ENCODE measurements around the gene KLRC3. TPM values are rescaled to one million over a fixed set of nuclear protein-coding genes. Genes with fewer than 3 reads are reported as not detected.
"Not testable (repeated sequence)": the region's sequence is repeated elsewhere in the genome, so short reads cannot be mapped to it uniquely, and the experiment has no call there.

KLRC3 gene
- total RNA-seq, 1 experiment from 2014 or later: not detected

DNA sequence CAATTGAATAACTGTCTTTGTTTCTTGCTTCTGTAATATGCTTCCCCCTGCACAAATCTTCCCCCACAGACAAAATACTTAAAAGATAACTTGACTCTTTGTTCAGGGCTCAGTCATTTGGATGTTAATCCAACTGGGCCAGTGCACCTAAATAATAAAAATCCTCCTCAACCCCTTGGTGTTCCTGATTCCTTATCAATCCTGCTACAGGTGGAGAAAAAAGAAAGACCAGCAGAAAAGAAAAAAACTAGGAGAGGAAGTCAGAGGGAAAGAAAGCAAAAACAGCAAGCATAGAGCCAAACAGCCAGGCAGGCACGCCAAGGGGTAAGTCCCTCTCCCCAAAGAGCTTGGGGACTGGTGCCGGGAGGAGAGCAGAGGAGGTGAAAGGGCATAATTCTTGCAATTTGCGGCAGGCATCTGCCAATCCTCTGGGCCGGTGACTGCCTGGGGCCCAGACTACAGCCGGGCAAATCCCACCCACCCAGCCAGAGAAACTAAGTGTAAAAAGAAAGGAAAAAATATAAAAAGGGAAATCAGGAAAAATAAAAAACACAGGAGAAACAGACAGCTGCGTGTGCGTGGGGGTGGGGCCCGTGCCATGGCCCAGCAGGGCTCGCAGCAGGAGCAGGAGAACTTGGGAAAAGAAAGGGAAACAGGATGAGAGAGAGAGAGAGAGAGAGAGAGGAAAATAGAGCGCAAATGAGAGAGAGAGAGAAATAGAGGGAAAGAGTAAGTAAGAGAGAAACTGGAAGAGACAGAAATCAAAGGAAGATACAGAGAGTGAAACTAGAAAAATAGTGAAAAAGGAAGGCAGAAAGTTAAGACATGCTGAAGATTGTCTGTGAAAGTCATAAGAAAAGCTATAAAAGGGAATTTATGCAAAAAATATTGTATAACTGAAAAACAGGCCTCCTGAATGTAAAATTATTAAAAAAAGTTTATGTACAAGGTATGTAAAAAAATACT is 51.9 kb downstream of the KLRC3 start:
- DNase-seq: no peak
- H3K4me3 ChIP-seq: no peak overlapping the region
- H3K36me3 ChIP-seq: no peaks in the 10 kb centered on the region
- no peak overlapping the region for H3K27ac ChIP-seq
- H3K9me3 ChIP-seq (replicated peaks): no peaks in the 10 kb centered on the region
- peaks cover 6% of the 10 kb centered on the region; the same call in 1 of the 2 replicates for H3K4me1 ChIP-seq
- H3K27me3 ChIP-seq: no peaks in the 10 kb centered on the region

GRCh38 chr12:10367714-10368113 is 52.7 kb downstream of the KLRC3 start:
- H3K27me3 ChIP-seq; H3K9me3 ChIP-seq (replicated peaks); H3K4me1 ChIP-seq; H3K36me3 ChIP-seq; DNase-seq; H3K4me3 ChIP-seq; H3K27ac ChIP-seq: not testable (repeated sequence)

GRCh38 chr12:10366875-10367274 is 53.5 kb downstream of the KLRC3 start:
- H3K4me3 ChIP-seq: no peak overlapping the region
- DNase-seq: no peak

GRCh38 chr12:10365696-10366405 is 54.5 kb downstream of the KLRC3 start:
- Histone ChIP-seq H3K4me3 (peak overlapping the region; percentile 62), H3K27ac (no peak overlapping the region)
- no peak for DNase-seq

More at GRCh38 chr12:10366875-10367274, 53.5 kb downstream of the KLRC3 start:
- Histone ChIP-seq H3K9me3 (replicated peaks) (no peaks in the 10 kb centered on the region), H3K4me1 (peaks cover 6% of the 10 kb centered on the region; the same call in 1 of the 2 replicates), H3K36me3 (no peaks in the 10 kb centered on the region), H3K27me3 (no peaks in the 10 kb centered on the region), H3K27ac (no peak overlapping the region)

DNA sequence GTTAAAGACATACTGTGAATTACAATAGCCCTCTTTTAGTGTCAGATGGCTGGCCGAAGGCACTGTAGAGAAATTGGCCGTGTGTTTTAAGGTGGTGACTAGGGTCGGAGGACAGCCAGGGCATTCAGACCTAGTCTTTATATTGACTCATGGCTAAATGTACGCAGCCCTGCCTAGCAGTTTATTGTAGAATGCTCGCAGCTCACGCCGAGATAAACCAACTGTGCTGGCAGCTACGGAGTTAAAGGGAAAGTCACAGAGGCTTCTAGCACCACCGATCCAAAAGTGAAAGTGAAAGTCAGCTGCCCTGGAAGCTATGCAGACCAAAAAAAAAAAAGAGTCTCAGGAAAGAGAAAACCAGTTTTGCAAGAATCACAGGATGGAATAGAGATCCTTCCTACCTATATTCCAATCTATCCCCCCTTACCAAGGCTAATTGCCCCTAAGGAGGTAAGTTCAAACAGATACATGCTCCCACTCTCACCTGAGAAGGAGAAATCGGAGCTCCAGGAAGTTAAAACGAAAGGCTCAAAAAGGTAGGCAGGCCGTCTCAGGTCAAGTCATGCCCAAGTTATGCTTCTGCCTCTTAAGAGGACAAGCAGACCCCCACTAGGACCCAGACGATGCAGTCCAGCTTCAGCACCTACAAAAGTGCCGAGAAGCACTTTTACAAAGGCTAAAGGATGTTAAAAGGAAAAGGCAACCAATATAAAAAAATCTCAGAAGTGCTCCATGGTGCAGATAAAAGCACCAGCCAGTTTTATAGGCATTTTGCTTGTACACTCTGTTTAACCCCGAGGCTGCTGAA is 55.4 kb downstream of the KLRC3 start:
- peak; percentile 49 to 69 for DNase-seq
- H3K36me3 ChIP-seq: no peaks in the 10 kb centered on the region
- H3K4me3 ChIP-seq: peak overlapping the region; percentile 62
- no peaks in the 10 kb centered on the region for H3K9me3 ChIP-seq (replicated peaks)
- H3K27ac ChIP-seq: no peak overlapping the region
- H3K4me1 ChIP-seq: peaks cover 6% of the 10 kb centered on the region; the same call in 1 of the 2 replicates
- no peaks in the 10 kb centered on the region for H3K27me3 ChIP-seq

More at GRCh38 chr12:10365696-10366405, 54.5 kb downstream of the KLRC3 start:
- Histone ChIP-seq H3K36me3 (no peaks in the 10 kb centered on the region), H3K4me1 (peaks cover 6% of the 10 kb centered on the region; the same call in 1 of the 2 replicates), H3K9me3 (replicated peaks) (no peaks in the 10 kb centered on the region), H3K27me3 (no peaks in the 10 kb centered on the region)

GRCh38 chr12:10363914-10364814 is 56.2 kb downstream of the KLRC3 start:
- H3K36me3 ChIP-seq: no peaks in the 10 kb centered on the region
- no peaks in the 10 kb centered on the region for H3K27me3 ChIP-seq
- DNase-seq: peak; percentile 15 to 55
- H3K4me3 ChIP-seq: peak overlapping the region; percentile 62
- no peaks in the 10 kb centered on the region for H3K9me3 ChIP-seq (replicated peaks)
- H3K4me1 ChIP-seq: peaks cover 6% of the 10 kb centered on the region; the same call in 1 of the 2 replicates
- H3K27ac ChIP-seq: no peak overlapping the region

GRCh38 chr12:10363658-10363913 is 56.8 kb downstream of the KLRC3 start:
- no peak for DNase-seq
- Histone ChIP-seq H3K27me3 (no peaks in the 10 kb centered on the region), H3K9me3 (replicated peaks) (no peaks in the 10 kb centered on the region), H3K4me3 (peak overlapping the region; percentile 62), H3K4me1 (peaks cover 6% of the 10 kb centered on the region; the same call in 1 of the 2 replicates), H3K36me3 (no peaks in the 10 kb centered on the region), H3K27ac (no peak overlapping the region)

- DNase-seq: no peak
- Histone ChIP-seq H3K36me3 (no peaks in the 10 kb centered on the region), H3K9me3 (replicated peaks) (no peaks in the 10 kb centered on the region), H3K4me3 (peak overlapping the region; percentile 62), H3K27me3 (no peaks in the 10 kb centered on the region), H3K4me1 (peaks cover 6% of the 10 kb centered on the region; the same call in 1 of the 2 replicates), H3K27ac (no peak overlapping the region)
These were observed 57.4 kb downstream of the KLRC3 start for GRCh38 chr12:10362828-10363657.

DNA sequence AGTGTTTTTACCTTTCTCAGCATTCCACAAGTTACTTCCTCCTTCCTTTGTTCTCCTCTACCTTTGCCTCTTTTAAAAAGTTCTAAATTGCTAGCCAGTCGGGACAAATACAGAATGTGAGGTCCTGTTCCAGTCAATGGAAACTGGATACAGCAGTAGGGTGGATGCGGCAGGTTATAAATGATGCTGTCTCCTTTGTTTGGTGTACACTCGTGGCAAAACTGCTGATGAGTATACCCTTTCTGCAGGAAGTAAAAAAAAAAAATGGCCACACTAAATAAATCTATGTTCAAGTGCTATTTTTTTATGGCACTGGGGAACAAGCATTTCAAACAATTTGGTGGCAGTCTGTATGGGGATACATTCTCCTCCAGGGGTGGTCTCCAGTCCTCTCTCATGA is 58.1 kb downstream of the KLRC3 start:
- Histone ChIP-seq H3K27ac (no peak overlapping the region), H3K4me3 (no peak overlapping the region)

More for the DNA sequence above, 58.1 kb downstream of the KLRC3 start:
- Histone ChIP-seq H3K9me3 (replicated peaks) (no peaks in the 10 kb centered on the region), H3K4me1 (peaks cover 6% of the 10 kb centered on the region; the same call in 1 of the 2 replicates), H3K27me3 (no peaks in the 10 kb centered on the region), H3K36me3 (no peaks in the 10 kb centered on the region)
- DNase-seq: no peak

Other genes with a start within 250 kb of the KLRC3 start
- not detected in 2 replicates for gene OLR1, start 248.5 kb downstream of the KLRC3 start, total RNA-seq (2014; rRNA removed; shearing (Covaris generic))
- gene TMEM52B, start 241.6 kb downstream of the KLRC3 start, total RNA-seq (2014; rRNA removed; shearing (Covaris generic)): not detected in 2 replicates
- 35.0 and 36.8 TPM in 2 replicates for gene GABARAPL1, start 207.7 kb downstream of the KLRC3 start, total RNA-seq (2014; rRNA removed; shearing (Covaris generic))
- gene KLRD1, start 112.7 kb downstream of the KLRC3 start, total RNA-seq (2014; rRNA removed; shearing (Covaris generic)): 0.08 and 0.32 TPM in 2 replicates
- not detected in 2 replicates for gene KLRK1, start 30.6 kb downstream of the KLRC3 start, total RNA-seq (2014; rRNA removed; shearing (Covaris generic))
- not detected in 2 replicates for gene KLRC4, start 10.8 kb downstream of the KLRC3 start, total RNA-seq (2014; rRNA removed; shearing (Covaris generic))
- gene KLRC2, start 15.4 kb upstream of the KLRC3 start, total RNA-seq (2014; rRNA removed; shearing (Covaris generic)): not detected in 2 replicates
- gene KLRC1, start 32.8 kb upstream of the KLRC3 start, total RNA-seq (2014; rRNA removed; shearing (Covaris generic)): not detected in 2 replicates
- 12.9 and 13.7 TPM in 2 replicates for gene EIF2S3B, start 85.3 kb upstream of the KLRC3 start, total RNA-seq (2014; rRNA removed; shearing (Covaris generic))
- gene MAGOHB, start 193.0 kb upstream of the KLRC3 start, total RNA-seq (2014; rRNA removed; shearing (Covaris generic)): 64.9 and 65.2 TPM in 2 replicates